ENCODE data around the gene FBLN1. TPM values are rescaled to one million over a fixed set of nuclear protein-coding genes. Genes with fewer than 3 reads are reported as not detected.

Gene FBLN1
- total and polyA plus RNA-seq, 8 donors = 38.8 to 416 (median 114) TPM

- H3K4me1 ChIP-seq = peaks cover 8 to 29% (median 12%) of the 10 kb centered on the region in 4 donors
- no peaks in the 10 kb centered on the region for H3K9me3 ChIP-seq
- TF ChIP-seq POLR2AphosphoS5 (IDR thresholded peaks at IDR 0.05) (no peak), CTCF (IDR thresholded peaks at IDR 0.05) (no peak), EP300 (IDR thresholded peaks at IDR 0.05) (no peak), POLR2A (IDR thresholded peaks at IDR 0.05) (no peak)
- no peaks in the 10 kb centered on the region for H3K36me3 ChIP-seq
- no peak for DNase-seq
- H3K27me3 ChIP-seq = peaks cover 0 to 74% (median 4%) of the 10 kb centered on the region in 3 donors
- H3K27ac ChIP-seq = no peak overlapping the region
- 79 to 92% (median 82%) methylated on average over 7 of the region's 7 CpGs for WGBS, 5 donors
- intact Hi-C loops (cut with DNase I; ENCODE audit: low total_unique reads) = no loop called here
- H3K4me3 ChIP-seq = no peak overlapping the region
Measured at GRCh38 chr22:45636683-45637082, 134.0 kb downstream of the FBLN1 start.

- H3K36me3 ChIP-seq = no peaks in the 10 kb centered on the region
- 43 to 61% (median 48%) methylated on average over 3 of the region's 3 CpGs for WGBS, 5 donors
- TF ChIP-seq POLR2AphosphoS5 (IDR thresholded peaks at IDR 0.05) = no peak
- TF ChIP-seq POLR2A (IDR thresholded peaks at IDR 0.05) = no peak
- no peak for TF ChIP-seq CTCF (IDR thresholded peaks at IDR 0.05)
- TF ChIP-seq EP300 (IDR thresholded peaks at IDR 0.05) = no peak
- no peak for DNase-seq
- no peak overlapping the region for H3K27ac ChIP-seq
- peaks cover 0 to 65% (median 7%) of the 10 kb centered on the region in 3 donors for H3K27me3 ChIP-seq
- intact Hi-C loops (cut with DNase I; ENCODE audit: low total_unique reads) = no loop called here
- H3K4me3 ChIP-seq = no peak overlapping the region
- H3K9me3 ChIP-seq = no peaks in the 10 kb centered on the region
- H3K4me1 ChIP-seq = peaks cover 0 to 22% (median 12%) of the 10 kb centered on the region in 4 donors
Measured at GRCh38 chr22:45638197-45638596, 135.5 kb downstream of the FBLN1 start.

- DNase-seq = peak; percentile 59 to 70
- no peaks in the 10 kb centered on the region for H3K9me3 ChIP-seq
- H3K27ac ChIP-seq = peak overlapping the region in 1 of 5 donors; percentile 16
- 44 to 53% (median 47%) methylated on average over 15 to 21 of the region's 21 CpGs for WGBS, 5 donors
- peaks cover under 1 to 61% (median 7%) of the 10 kb centered on the region in 3 donors for H3K27me3 ChIP-seq
- H3K4me1 ChIP-seq = peaks cover 0 to 22% (median 12%) of the 10 kb centered on the region in 4 donors
- no peaks in the 10 kb centered on the region for H3K36me3 ChIP-seq
- TF ChIP-seq POLR2AphosphoS5 (IDR thresholded peaks at IDR 0.05) (peak in 2 of 3 donors; percentile 15 to 47), EP300 (IDR thresholded peaks at IDR 0.05) (no peak)
- H3K4me3 ChIP-seq = no peak overlapping the region
- intact Hi-C loops (cut with DNase I; ENCODE audit: low total_unique reads) = no loop called here
Measured at GRCh38 chr22:45638834-45639746, 136.4 kb downstream of the FBLN1 start.

GRCh38 chr22:45639747-45640102 is 137.0 kb downstream of the FBLN1 start:
- Histone ChIP-seq H3K4me3 (no peak overlapping the region), H3K4me1 (peaks cover 0 to 22% (median 12%) of the 10 kb centered on the region in 4 donors), H3K27ac (no peak overlapping the region), H3K36me3 (no peaks in the 10 kb centered on the region), H3K9me3 (no peaks in the 10 kb centered on the region), H3K27me3 (peaks cover 6 to 61% (median 7%) of the 10 kb centered on the region in 3 donors)
- TF ChIP-seq POLR2AphosphoS5 (IDR thresholded peaks at IDR 0.05) (no peak), POLR2A (IDR thresholded peaks at IDR 0.05) (no peak), EP300 (IDR thresholded peaks at IDR 0.05) (no peak), CTCF (IDR thresholded peaks at IDR 0.05) (no peak)
- intact Hi-C loops (cut with DNase I; ENCODE audit: low total_unique reads) = loop anchor here (10.0 kb wide), 1 partner anchor 225 kb away; no protein-coding TSS in a partner anchor
- WGBS, 5 donors = 55 to 67% (median 62%) methylated on average over 7 of the region's 7 CpGs
- no peak for DNase-seq

All from stomach (tissue), 9 donors.